ENCODE measurements around the gene CHKA. TPM values are rescaled to one million over a fixed set of nuclear protein-coding genes. Genes with fewer than 3 reads are reported as not detected.

Gene CHKA
- total RNA-seq, 1 experiment from 2014 or later = 9.8 TPM

- no peak for DNase-seq (ENCODE audit: low spot score)
Observed at GRCh38 chr11:68074584-68075352, 46.4 kb downstream of the CHKA start.

GRCh38 chr11:68071281-68072048 lies 49.7 kb downstream of the CHKA start:
- DNase-seq (ENCODE audit: low spot score) = no peak

GRCh38 chr11:68067991-68068390 lies 53.2 kb downstream of the CHKA start:
- DNase-seq (ENCODE audit: low spot score) = no peak

GRCh38 chr11:68066742-68067141 lies 54.4 kb downstream of the CHKA start:
- DNase-seq (ENCODE audit: low spot score) = no peak

GRCh38 chr11:68065841-68066240 lies 55.3 kb downstream of the CHKA start:
- DNase-seq (ENCODE audit: low spot score) = no peak

GRCh38 chr11:68064926-68065325 lies 56.3 kb downstream of the CHKA start:
- no peak for DNase-seq (ENCODE audit: low spot score)

GRCh38 chr11:68061508-68061907 lies 59.7 kb downstream of the CHKA start:
- DNase-seq (ENCODE audit: low spot score) = no peak

- DNase-seq (ENCODE audit: low spot score) = no peak
Observed at GRCh38 chr11:68057807-68058206, 63.4 kb downstream of the CHKA start.

- DNase-seq (ENCODE audit: low spot score) = no peak
Observed at GRCh38 chr11:68056317-68057285, 64.6 kb downstream of the CHKA start.

- DNase-seq (ENCODE audit: low spot score) = no peak
Observed at GRCh38 chr11:68053981-68054812, 67.0 kb downstream of the CHKA start.

- DNase-seq (ENCODE audit: low spot score) = no peak
Observed at GRCh38 chr11:68053117-68053516, 68.1 kb downstream of the CHKA start.

GRCh38 chr11:68052137-68052873 lies 68.9 kb downstream of the CHKA start:
- no peak for DNase-seq (ENCODE audit: low spot score)

- no peak for DNase-seq (ENCODE audit: low spot score)
Observed at GRCh38 chr11:68051191-68052136, 69.7 kb downstream of the CHKA start.

GRCh38 chr11:68050371-68050841 lies 70.8 kb downstream of the CHKA start:
- no peak for DNase-seq (ENCODE audit: low spot score)

- no peak for DNase-seq (ENCODE audit: low spot score)
Observed at GRCh38 chr11:68049509-68050370, 71.4 kb downstream of the CHKA start.

- no peak for DNase-seq (ENCODE audit: low spot score)
Observed at GRCh38 chr11:68048681-68049508, 72.3 kb downstream of the CHKA start.

All from H4 (cell line).